Activated B cell treated with CpG ODN at 0.5 μM for 24 hours (primary cell): ENCODE data around the gene JMJD4. TPM values are rescaled to one million over a fixed set of nuclear protein-coding genes. Genes with fewer than 3 reads are reported as not detected.

Experiments
- ATAC-seq: fragments of 200-7000 bp; cut with Tn5 transposase; one replicate; pipeline ENCODE4 v1.10.0; 2021; ENCODE audit warnings: low read depth, mild to moderate bottlenecking, moderate library complexity
- CTCF ChIA-PET: fragments of 350-600 bp; sonication (Branson Sonifier 250); formaldehyde crosslinking; loops from one replicate; lab custom pipeline; 2021; ENCODE audit warnings: antibody characterized with exemption; lab: Charles Lee
- POLR2A ChIA-PET: fragments of 350-600 bp; sonication (Branson Sonifier 250); formaldehyde crosslinking; loops from one replicate; lab custom pipeline; 2021; ENCODE audit warnings: antibody characterized with exemption; lab: Charles Lee
- DNase-seq: peaks from one replicate; pipeline ENCODE4 v3.0.0; 2022
- H3K27ac Mint-ChIP-seq: one replicate; pipeline ENCODE4 v1.8.0; 2020; ENCODE audit warnings: mixed read lengths
- H3K27me3 Mint-ChIP-seq: one replicate; pipeline ENCODE4 v1.8.0; 2021; ENCODE audit warnings: mixed read lengths
- H3K36me3 Mint-ChIP-seq: one replicate; pipeline ENCODE4 v1.8.0; 2021; ENCODE audit warnings: low read depth, mixed read lengths
- H3K4me1 Mint-ChIP-seq: one replicate; pipeline ENCODE4 v1.8.0; 2021; ENCODE audit warnings: mixed read lengths
- H3K4me3 Mint-ChIP-seq: one replicate; pipeline ENCODE4 v1.8.0; 2020; ENCODE audit warnings: mild to moderate bottlenecking, mixed read lengths
- H3K9me3 Mint-ChIP-seq: one replicate; pipeline ENCODE4 v1.8.0; 2020; ENCODE audit warnings: mixed read lengths
- intact Hi-C: fragments of 100-400 bp; cut with micrococcal nuclease; formaldehyde crosslinking; loops from one replicate; pipeline ENCODE4 v1.15.1; 2024
- total RNA-seq: library from RNA; stranded (reverse); gene quantifications from 2 replicates; pipeline ENCODE4 v1.2.3, GENCODE V29; 2022
- TF ChIP-seq, protein P1 (sequence below): fragments of 200-600 bp; IDR thresholded peaks from one replicate; pipeline ENCODE4 v1.8.0; 2022; ENCODE audit warnings: antibody characterized with exemption, mild to moderate bottlenecking

The JMJD4 gene
- total RNA-seq, 1 donor from 2014 or later, result 26.7 TPM

DNA sequence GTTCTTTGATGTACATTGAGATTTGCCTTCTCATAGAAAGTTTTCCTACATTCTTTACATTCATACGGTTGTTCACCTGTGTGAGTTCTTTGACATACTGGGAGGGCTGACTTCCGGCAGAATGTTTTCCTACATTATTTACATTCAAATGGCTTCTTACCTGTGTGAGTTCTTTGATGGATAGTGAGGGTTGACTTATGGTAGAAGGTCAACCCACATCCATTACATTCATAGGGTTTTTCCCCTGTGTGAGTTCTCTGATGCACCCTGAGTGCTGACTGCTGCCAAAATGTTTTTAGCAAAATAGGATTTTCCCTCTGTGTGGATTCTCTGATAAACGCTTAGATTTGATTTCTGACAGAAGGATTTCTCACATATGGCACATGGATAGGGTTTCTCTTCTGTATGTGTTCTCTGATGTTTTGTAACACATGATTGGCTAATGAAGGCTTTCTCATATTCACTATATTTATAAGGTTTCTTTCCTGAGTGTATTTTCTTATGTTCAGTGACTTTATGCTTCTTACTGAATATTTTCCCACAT lies 37.7 kb downstream of the JMJD4 start:
- H3K4me3 Mint-ChIP-seq, result no peak overlapping the region
- no peak for ATAC-seq
- POLR2A ChIA-PET, result no interaction called here
- H3K27me3 Mint-ChIP-seq, result peaks cover 6% of the 10 kb centered on the region
- intact Hi-C loops, result no loop called here
- no peaks in the 10 kb centered on the region for H3K4me1 Mint-ChIP-seq
- H3K9me3 Mint-ChIP-seq, result peaks cover 60% of the 10 kb centered on the region
- CTCF ChIA-PET, result no interaction called here
- TF ChIP-seq, protein P1, sequence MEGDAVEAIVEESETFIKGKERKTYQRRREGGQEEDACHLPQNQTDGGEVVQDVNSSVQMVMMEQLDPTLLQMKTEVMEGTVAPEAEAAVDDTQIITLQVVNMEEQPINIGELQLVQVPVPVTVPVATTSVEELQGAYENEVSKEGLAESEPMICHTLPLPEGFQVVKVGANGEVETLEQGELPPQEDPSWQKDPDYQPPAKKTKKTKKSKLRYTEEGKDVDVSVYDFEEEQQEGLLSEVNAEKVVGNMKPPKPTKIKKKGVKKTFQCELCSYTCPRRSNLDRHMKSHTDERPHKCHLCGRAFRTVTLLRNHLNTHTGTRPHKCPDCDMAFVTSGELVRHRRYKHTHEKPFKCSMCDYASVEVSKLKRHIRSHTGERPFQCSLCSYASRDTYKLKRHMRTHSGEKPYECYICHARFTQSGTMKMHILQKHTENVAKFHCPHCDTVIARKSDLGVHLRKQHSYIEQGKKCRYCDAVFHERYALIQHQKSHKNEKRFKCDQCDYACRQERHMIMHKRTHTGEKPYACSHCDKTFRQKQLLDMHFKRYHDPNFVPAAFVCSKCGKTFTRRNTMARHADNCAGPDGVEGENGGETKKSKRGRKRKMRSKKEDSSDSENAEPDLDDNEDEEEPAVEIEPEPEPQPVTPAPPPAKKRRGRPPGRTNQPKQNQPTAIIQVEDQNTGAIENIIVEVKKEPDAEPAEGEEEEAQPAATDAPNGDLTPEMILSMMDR, result no peak
- H3K36me3 Mint-ChIP-seq, result peaks cover 13% of the 10 kb centered on the region
- no peak for DNase-seq
- no peak overlapping the region for H3K27ac Mint-ChIP-seq

DNA sequence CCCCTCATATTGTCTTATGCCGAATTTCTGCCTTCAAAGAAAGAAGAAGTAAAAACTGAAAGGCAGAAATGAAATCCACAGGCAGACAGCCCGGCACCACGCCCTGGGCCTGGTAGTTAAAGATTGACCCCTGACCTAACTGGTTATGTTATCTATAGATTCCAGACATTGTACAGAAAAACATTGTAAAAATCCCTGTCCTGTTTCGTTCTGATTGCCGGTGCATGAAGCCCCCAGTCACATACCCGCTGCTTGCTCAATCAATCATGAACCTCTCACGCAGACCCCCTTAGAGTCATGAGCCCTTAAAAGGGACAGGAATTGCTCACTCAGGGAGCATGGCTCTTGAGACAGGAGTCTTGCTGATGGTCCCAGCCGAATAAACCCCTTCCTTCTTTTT lies 49.3 kb downstream of the JMJD4 start:
- peaks cover 56% of the 10 kb centered on the region for H3K9me3 Mint-ChIP-seq
- H3K27me3 Mint-ChIP-seq, result no peaks in the 10 kb centered on the region
- no peak overlapping the region for H3K4me3 Mint-ChIP-seq
- DNase-seq, result no peak
- no peaks in the 10 kb centered on the region for H3K4me1 Mint-ChIP-seq
- TF ChIP-seq, protein P1, result no peak
- intact Hi-C loops, result no loop called here
- peaks cover 8% of the 10 kb centered on the region for H3K36me3 Mint-ChIP-seq
- ChIA-PET CTCF (no interaction called here), POLR2A (no interaction called here)
- no peak for ATAC-seq
- H3K27ac Mint-ChIP-seq, result no peak overlapping the region

Other genes with a start within 250 kb of the JMJD4 start
- 15.4 and 20.3 TPM in 2 replicates for gene ZNF678, start 171.7 kb downstream of the JMJD4 start, total RNA-seq
- 24.2 and 24.3 TPM in 2 replicates for gene SNAP47, start 133 bp upstream of the JMJD4 start, total RNA-seq
- not detected in 2 replicates for gene PRSS38, start 80.4 kb upstream of the JMJD4 start, total RNA-seq
- gene WNT9A, start 212.6 kb upstream of the JMJD4 start, total RNA-seq, result 0.05 TPM in 1 of 2 replicates, not detected in the other